ENCODE measurements around the gene DNAAF1. TPM values are rescaled to one million over a fixed set of nuclear protein-coding genes. Genes with fewer than 3 reads are reported as not detected.

Gene DNAAF1
- total RNA-seq, 4 donors from 2014 or later, result not detected

DNA sequence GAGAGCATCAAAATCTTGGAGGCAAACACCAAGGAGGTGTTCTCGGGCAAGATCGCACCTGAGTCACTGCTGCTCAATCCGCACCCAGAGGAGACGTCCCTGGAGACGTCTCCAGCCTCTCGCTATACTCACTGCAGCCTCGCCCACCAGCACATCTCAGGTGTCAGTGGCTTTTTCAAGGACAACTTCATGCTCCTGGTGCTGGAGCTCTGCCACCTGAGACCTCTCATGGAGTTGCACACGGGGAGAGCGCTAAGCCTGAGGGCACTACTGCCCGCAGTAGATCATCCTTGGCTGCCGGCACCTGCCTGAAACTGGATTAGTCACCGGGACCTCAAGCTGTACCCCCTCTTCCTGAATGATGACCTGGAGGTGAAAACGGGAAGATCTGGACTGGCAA lies 25.7 kb upstream of the DNAAF1 start:
- TF ChIP-seq EP300 (IDR thresholded peaks at IDR 0.05; ENCODE audit: low read depth) (no peak), POLR2AphosphoS5 (IDR thresholded peaks at IDR 0.05) (no peak), CTCF (IDR thresholded peaks at IDR 0.05) (no peak), POLR2A (IDR thresholded peaks at IDR 0.05) (no peak)
- Histone ChIP-seq H3K9me3 (no peaks in the 10 kb centered on the region), H3K4me3 (no peak overlapping the region), H3K27me3 (no peaks in the 10 kb centered on the region), H3K4me1 (peaks cover 14 to 23% (median 18%) of the 10 kb centered on the region in 4 donors), H3K27ac (no peak overlapping the region), H3K36me3 (no peaks in the 10 kb centered on the region)
- WGBS, 2 donors (ENCODE audit: low coverage in 1 of 2), result 88 to 100% methylated on average over 1 to 13 of the region's 13 CpGs
- no peak for DNase-seq
- intact Hi-C loops (cut with DNase I; ENCODE audit: low total_unique reads), result no loop called here
- in situ Hi-C loops (cut with MboI; ENCODE audit: low pct_ligation_motif_present in 1 of 4, low pct_unique_long_range_greater_than_20kb in 1 of 4, low sequenced_read_pairs in 3 of 4), result loop anchor here in 1 of 4 donors (25.0 kb wide), 1 partner anchor 368 kb away; no protein-coding TSS in a partner anchor

GRCh38 chr16:84120023-84120422 lies 25.1 kb upstream of the DNAAF1 start:
- Histone ChIP-seq H3K27ac (no peak overlapping the region), H3K4me3 (no peak overlapping the region), H3K27me3 (no peaks in the 10 kb centered on the region), H3K4me1 (peaks cover 10 to 17% (median 13%) of the 10 kb centered on the region in 4 donors), H3K9me3 (no peaks in the 10 kb centered on the region), H3K36me3 (no peaks in the 10 kb centered on the region)
- 75% methylated on average over 5 of the region's 5 CpGs; no CpG with 5 or more reads in 1 of the 2 donors for WGBS, 2 donors (ENCODE audit: low coverage in 1 of 2)
- in situ Hi-C loops (cut with MboI; ENCODE audit: low pct_ligation_motif_present in 1 of 4, low pct_unique_long_range_greater_than_20kb in 1 of 4, low sequenced_read_pairs in 3 of 4) (loop anchor here in 1 of 4 donors (25.0 kb wide), 1 partner anchor 367 kb away; no protein-coding TSS in a partner anchor), intact Hi-C loops (cut with DNase I; ENCODE audit: low total_unique reads) (no loop called here)
- TF ChIP-seq EP300 (IDR thresholded peaks at IDR 0.05; ENCODE audit: low read depth) (no peak), POLR2A (IDR thresholded peaks at IDR 0.05) (no peak), POLR2AphosphoS5 (IDR thresholded peaks at IDR 0.05) (no peak), CTCF (IDR thresholded peaks at IDR 0.05) (no peak)
- no peak for DNase-seq

DNA sequence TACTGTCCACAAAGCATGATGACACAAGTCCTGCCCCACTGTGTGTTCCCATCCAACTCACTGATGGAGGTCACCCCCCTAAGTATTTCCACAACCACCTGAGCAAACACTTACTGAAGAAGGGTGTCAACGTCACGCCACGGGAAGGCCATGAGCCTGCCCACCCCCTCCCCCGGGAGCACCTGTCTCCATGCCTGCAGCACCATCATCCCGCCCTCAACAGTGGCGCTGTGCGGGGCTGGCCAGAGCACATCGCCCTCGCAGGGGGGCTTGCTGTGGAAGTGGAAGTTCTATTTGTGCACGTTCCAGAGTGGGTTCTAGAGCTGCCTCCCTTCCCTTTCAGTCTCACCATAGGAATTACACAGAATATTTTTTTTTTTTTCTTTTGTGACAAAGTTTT lies 24.1 kb upstream of the DNAAF1 start:
- TF ChIP-seq EP300 (IDR thresholded peaks at IDR 0.05; ENCODE audit: low read depth) (no peak), CTCF (IDR thresholded peaks at IDR 0.05) (no peak), POLR2AphosphoS5 (IDR thresholded peaks at IDR 0.05) (no peak), POLR2A (IDR thresholded peaks at IDR 0.05) (no peak)
- peaks cover under 1 to 8% (median 6%) of the 10 kb centered on the region in 4 donors for H3K4me1 ChIP-seq
- 85 to 89% methylated on average over 3 to 9 of the region's 10 CpGs for WGBS, 2 donors (ENCODE audit: low coverage in 1 of 2)
- intact Hi-C loops (cut with DNase I; ENCODE audit: low total_unique reads), result no loop called here
- no peaks in the 10 kb centered on the region for H3K36me3 ChIP-seq
- no peak overlapping the region for H3K27ac ChIP-seq
- H3K4me3 ChIP-seq, result no peak overlapping the region
- H3K27me3 ChIP-seq, result no peaks in the 10 kb centered on the region
- in situ Hi-C loops (cut with MboI; ENCODE audit: low pct_ligation_motif_present in 1 of 4, low pct_unique_long_range_greater_than_20kb in 1 of 4, low sequenced_read_pairs in 3 of 4), result loop anchor here in 1 of 4 donors (25.0 kb wide), 1 partner anchor 366 kb away; no protein-coding TSS in a partner anchor
- no peak for DNase-seq
- H3K9me3 ChIP-seq, result no peaks in the 10 kb centered on the region

- no peak for DNase-seq
- no peaks in the 10 kb centered on the region for H3K27me3 ChIP-seq
- H3K36me3 ChIP-seq, result peaks cover 0 to 3% (median 0%) of the 10 kb centered on the region in 4 donors
- no peaks in the 10 kb centered on the region for H3K9me3 ChIP-seq
- TF ChIP-seq POLR2A (IDR thresholded peaks at IDR 0.05) (no peak), POLR2AphosphoS5 (IDR thresholded peaks at IDR 0.05) (no peak), CTCF (IDR thresholded peaks at IDR 0.05) (no peak), EP300 (IDR thresholded peaks at IDR 0.05; ENCODE audit: low read depth) (no peak)
- H3K4me3 ChIP-seq, result no peak overlapping the region
- H3K4me1 ChIP-seq, result no peaks in the 10 kb centered on the region
- 87 to 93% methylated on average over 7 of the region's 7 CpGs for WGBS, 2 donors (ENCODE audit: low coverage in 1 of 2)
- H3K27ac ChIP-seq, result no peak overlapping the region
- in situ Hi-C loops (cut with MboI; ENCODE audit: low pct_ligation_motif_present in 1 of 4, low pct_unique_long_range_greater_than_20kb in 1 of 4, low sequenced_read_pairs in 3 of 4), result loop anchor here in 1 of 4 donors (25.0 kb wide), 1 partner anchor 363 kb away; no protein-coding TSS in a partner anchor
- intact Hi-C loops (cut with DNase I; ENCODE audit: low total_unique reads), result no loop called here
Measured at GRCh38 chr16:84124257-84125073, 20.6 kb upstream of the DNAAF1 start.

Data from transverse colon (tissue), 4 donors.